ENCODE results near the gene GNB1L. TPM values are rescaled to one million over a fixed set of nuclear protein-coding genes. Genes with fewer than 3 reads are reported as not detected.

The GNB1L gene
- total RNA-seq, 1 experiment from 2014 or later, result 17.9 TPM

DNA sequence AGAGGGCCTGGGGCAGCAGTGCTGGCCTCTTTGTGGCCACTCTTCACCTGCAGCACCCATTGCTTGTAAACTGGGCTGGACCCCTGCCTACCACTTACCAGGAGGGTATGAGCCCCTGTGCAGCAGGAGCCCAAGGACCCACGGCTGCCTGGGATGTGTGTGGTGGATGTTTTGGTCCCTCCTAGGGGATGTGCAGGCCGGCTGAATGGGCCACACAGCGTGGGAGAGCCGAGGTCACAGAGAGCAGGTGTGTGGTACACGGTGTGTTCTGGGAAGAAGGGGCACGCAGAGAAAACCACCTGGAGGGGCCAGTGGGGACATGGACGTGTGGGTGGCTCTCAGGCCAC lies 19.3 kb upstream of the GNB1L start:
- Histone ChIP-seq H3K36me3 (ENCODE audit: insufficient read depth, low read length, poor library complexity, severe bottlenecking) (peaks cover 3% of the 10 kb centered on the region), H3K4me1 (ENCODE audit: insufficient read depth, low read length, poor library complexity, severe bottlenecking) (peaks cover 9% of the 10 kb centered on the region), H3K4me3 (ENCODE audit: low read depth, low read length, poor library complexity, severe bottlenecking) (no peak overlapping the region), H3K27me3 (replicated peaks; ENCODE audit: insufficient read depth, low read depth, low read length, poor library complexity) (no peaks in the 10 kb centered on the region), H3K9me3 (ENCODE audit: low read depth, low read length, poor library complexity, severe bottlenecking) (no peaks in the 10 kb centered on the region), H3K27ac (ENCODE audit: low read depth, low read length, poor library complexity, severe bottlenecking) (peak overlapping the region; percentile 64)
- TF ChIP-seq, protein P1, sequence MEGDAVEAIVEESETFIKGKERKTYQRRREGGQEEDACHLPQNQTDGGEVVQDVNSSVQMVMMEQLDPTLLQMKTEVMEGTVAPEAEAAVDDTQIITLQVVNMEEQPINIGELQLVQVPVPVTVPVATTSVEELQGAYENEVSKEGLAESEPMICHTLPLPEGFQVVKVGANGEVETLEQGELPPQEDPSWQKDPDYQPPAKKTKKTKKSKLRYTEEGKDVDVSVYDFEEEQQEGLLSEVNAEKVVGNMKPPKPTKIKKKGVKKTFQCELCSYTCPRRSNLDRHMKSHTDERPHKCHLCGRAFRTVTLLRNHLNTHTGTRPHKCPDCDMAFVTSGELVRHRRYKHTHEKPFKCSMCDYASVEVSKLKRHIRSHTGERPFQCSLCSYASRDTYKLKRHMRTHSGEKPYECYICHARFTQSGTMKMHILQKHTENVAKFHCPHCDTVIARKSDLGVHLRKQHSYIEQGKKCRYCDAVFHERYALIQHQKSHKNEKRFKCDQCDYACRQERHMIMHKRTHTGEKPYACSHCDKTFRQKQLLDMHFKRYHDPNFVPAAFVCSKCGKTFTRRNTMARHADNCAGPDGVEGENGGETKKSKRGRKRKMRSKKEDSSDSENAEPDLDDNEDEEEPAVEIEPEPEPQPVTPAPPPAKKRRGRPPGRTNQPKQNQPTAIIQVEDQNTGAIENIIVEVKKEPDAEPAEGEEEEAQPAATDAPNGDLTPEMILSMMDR (conservative IDR thresholded peaks at IDR 0.05; ENCODE audit: low read depth, low read length), result no peak
- TF ChIP-seq EZH2 (IDR thresholded peaks at IDR 0.05; ENCODE audit: borderline replicate concordance, low read depth, low read length, poor library complexity, severe bottlenecking), result no peak
- no peak for DNase-seq (ENCODE audit: low spot score)
- intact Hi-C loops (cut with micrococcal nuclease; ENCODE audit: unreplicated experiment), result no loop called here
- POLR2A ChIA-PET (ENCODE audit: low non-redundant PET), result no interaction called here
- no TSS peak for BruUV-seq (replicated peaks)
- CTCF ChIA-PET, result no interaction called here

DNA sequence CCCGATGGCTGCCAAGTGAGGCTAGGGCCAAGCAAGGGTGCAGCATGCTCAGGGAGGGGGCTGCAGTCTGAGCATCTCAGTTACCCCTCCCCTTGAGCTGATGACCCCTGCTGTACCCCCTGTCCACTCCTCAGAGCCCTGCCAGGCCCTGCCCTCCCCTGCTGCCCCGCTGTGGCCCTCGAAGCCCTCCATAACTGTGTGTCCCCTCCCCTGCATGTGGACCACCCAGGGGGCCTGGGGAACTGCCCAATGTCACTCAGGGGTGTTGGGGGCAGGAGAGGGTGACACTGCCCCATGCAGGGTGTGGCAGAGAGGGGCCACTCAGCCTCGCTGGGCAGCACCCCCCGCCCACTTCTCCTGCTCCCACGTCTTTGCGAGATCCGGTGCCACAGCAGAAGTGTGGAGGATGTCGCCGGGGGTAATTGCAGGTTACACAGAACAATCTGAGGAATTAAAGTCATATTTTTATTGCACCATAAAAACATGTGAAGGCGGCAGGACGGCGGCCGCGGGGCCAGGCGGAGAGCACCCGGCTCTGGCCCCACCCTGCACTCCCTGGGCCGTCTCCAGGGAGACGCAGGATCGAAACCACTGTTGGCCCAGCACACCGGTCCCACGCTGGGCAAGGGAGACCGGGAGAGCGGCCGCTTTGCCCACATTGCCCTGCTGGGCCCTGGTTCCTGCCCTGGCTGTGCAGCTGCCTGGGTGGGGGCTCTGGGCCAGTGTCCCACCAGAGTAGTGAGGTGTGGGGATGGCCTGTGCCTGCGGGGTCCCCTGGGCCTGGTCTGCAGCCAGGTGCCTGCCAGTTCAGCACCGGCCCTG lies 18.7 kb upstream of the GNB1L start:
- POLR2A ChIA-PET (ENCODE audit: low non-redundant PET), result no interaction called here
- intact Hi-C loops (cut with micrococcal nuclease; ENCODE audit: unreplicated experiment), result no loop called here
- TF ChIP-seq, protein P1 (conservative IDR thresholded peaks at IDR 0.05; ENCODE audit: low read depth, low read length), result no peak
- no peak for TF ChIP-seq EZH2 (IDR thresholded peaks at IDR 0.05; ENCODE audit: borderline replicate concordance, low read depth, low read length, poor library complexity, severe bottlenecking)
- Histone ChIP-seq H3K4me3 (ENCODE audit: low read depth, low read length, poor library complexity, severe bottlenecking) (no peak overlapping the region), H3K9me3 (ENCODE audit: low read depth, low read length, poor library complexity, severe bottlenecking) (no peaks in the 10 kb centered on the region), H3K27me3 (replicated peaks; ENCODE audit: insufficient read depth, low read depth, low read length, poor library complexity) (no peaks in the 10 kb centered on the region), H3K27ac (ENCODE audit: low read depth, low read length, poor library complexity, severe bottlenecking) (no peak overlapping the region), H3K4me1 (ENCODE audit: insufficient read depth, low read length, poor library complexity, severe bottlenecking) (peaks cover 9% of the 10 kb centered on the region), H3K36me3 (ENCODE audit: insufficient read depth, low read length, poor library complexity, severe bottlenecking) (peaks cover 3% of the 10 kb centered on the region)
- no TSS peak for BruUV-seq (replicated peaks)
- CTCF ChIA-PET, result no interaction called here
- DNase-seq (ENCODE audit: low spot score), result no peak

DNA sequence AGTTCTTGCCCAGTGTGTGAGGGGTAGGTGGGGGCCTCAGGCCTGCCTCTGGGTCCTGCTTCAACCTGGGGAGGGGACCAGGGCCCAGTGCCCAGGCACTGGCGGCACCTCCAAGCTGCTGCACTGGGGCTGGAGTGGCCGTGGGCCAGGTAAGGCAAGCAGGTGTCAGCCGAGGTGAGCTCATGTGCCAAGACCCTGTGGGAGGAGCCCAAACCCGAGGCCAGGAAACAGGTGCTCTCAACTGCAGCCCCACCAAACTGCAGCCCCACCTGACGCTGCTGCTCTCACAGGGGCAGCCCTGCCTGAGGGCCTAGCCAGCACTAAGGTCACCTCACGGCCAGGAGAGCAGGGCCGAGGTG lies 18.1 kb upstream of the GNB1L start:
- ChIA-PET CTCF (no interaction called here), POLR2A (ENCODE audit: low non-redundant PET) (no interaction called here)
- Histone ChIP-seq H3K27ac (ENCODE audit: low read depth, low read length, poor library complexity, severe bottlenecking) (no peak overlapping the region), H3K36me3 (ENCODE audit: insufficient read depth, low read length, poor library complexity, severe bottlenecking) (peaks cover 3% of the 10 kb centered on the region), H3K4me3 (ENCODE audit: low read depth, low read length, poor library complexity, severe bottlenecking) (no peak overlapping the region), H3K9me3 (ENCODE audit: low read depth, low read length, poor library complexity, severe bottlenecking) (no peaks in the 10 kb centered on the region), H3K4me1 (ENCODE audit: insufficient read depth, low read length, poor library complexity, severe bottlenecking) (peaks cover 9% of the 10 kb centered on the region), H3K27me3 (replicated peaks; ENCODE audit: insufficient read depth, low read depth, low read length, poor library complexity) (no peaks in the 10 kb centered on the region)
- DNase-seq (ENCODE audit: low spot score), result no peak
- TF ChIP-seq EZH2 (IDR thresholded peaks at IDR 0.05; ENCODE audit: borderline replicate concordance, low read depth, low read length, poor library complexity, severe bottlenecking), result no peak
- TF ChIP-seq, protein P1 (conservative IDR thresholded peaks at IDR 0.05; ENCODE audit: low read depth, low read length), result no peak
- no TSS peak for BruUV-seq (replicated peaks)
- intact Hi-C loops (cut with micrococcal nuclease; ENCODE audit: unreplicated experiment), result no loop called here

Data from A673 (cell line).